Pancreas (tissue), 10 donors: ENCODE results near the gene MAPK9. TPM values are rescaled to one million over a fixed set of nuclear protein-coding genes. Genes with fewer than 3 reads are reported as not detected.
A peak's percentile ranks its signal among the peaks of the same experiment; 100 is the strongest.

ENCODE experiments used
- ATAC-seq, 4 donors: fragments of 200-7000 bp; cut with Tn5 transposase; one replicate each; pipeline versions ENCODE4 v1.8.0 to v1.9.1; 2020; ENCODE audit warnings: mild to moderate bottlenecking in 4 of 4, moderate library complexity in 4 of 4
- DNase-seq, 6 donors: peaks; one replicate each; pipeline ENCODE4 v3.0.0-alpha.2; 2020
- FAIRE-seq: peaks from 2 replicates; lab custom pipeline; 2012; peaks lifted over from hg19 to GRCh38; lab: Jason Lieb, UNC
- H3K27ac ChIP-seq, 4 donors: fragments of 200-600 bp; sonication (generic); 1 replicate in 3 of 4; 2 replicates in 1 of 4; pipeline versions ENCODE4 v1.5.0 to v1.8.0; 2020
- H3K27me3 ChIP-seq, 4 donors: fragments of 200-600 bp; one replicate each; pipeline ENCODE4 v1.8.0; 2021
- H3K36me3 ChIP-seq, 3 donors: fragments of 200-600 bp; sonication (generic) in 1 of 3; one replicate each; pipeline versions ENCODE4 v1.5.0 to v1.8.0; 2020 to 2021
- H3K4me1 ChIP-seq, 3 donors: fragments of 200-600 bp; one replicate each; pipeline ENCODE4 v1.8.0; 2021
- H3K4me3 ChIP-seq, 4 donors: fragments of 200-600 bp; sonication (generic) in 2 of 4; one replicate each; pipeline versions ENCODE4 v1.5.0 to v1.8.0; 2020 to 2021
- H3K9me3 ChIP-seq, 4 donors: fragments of 200-600 bp; one replicate each; pipeline ENCODE4 v1.8.0; 2021
- CTCF ChIP-seq, 4 donors: fragments of 200-600 bp; sonication (generic) in 3 of 4; IDR thresholded peaks; one replicate each; pipeline versions ENCODE4 v1.5.0 to v1.8.0; 2021; ENCODE audit warnings: antibody characterized with exemption in 4 of 4
- WGBS, 2 donors: extraction: QIAGEN DNeasy Blood & Tissue Kit; methylation state at CpG; one replicate each; pipeline ENCODE4 v1.1.7; 2013; 5-methylcytosine and 5-hydroxymethylcytosine counted together
- intact Hi-C, 3 donors: fragments of 100-400 bp; cut with DNase I; formaldehyde crosslinking; loops; one replicate each; pipeline versions ENCODE4 v1.11.1 to v1.14.2; 2022
- polyA plus RNA-seq, 2 donors: library from polyadenylated mRNA; stranded (reverse); fragments of 200-250 nt; gene quantifications; one replicate each; pipeline ENCODE4 v1.2.3, GENCODE V29; 2013
- total RNA-seq, 6 donors: library from RNA; stranded (reverse); fragmentation: NEBNext Ultra II Directional in 4 of 6; extraction: Animal tissue kit (Norgen Biotek cat#: 25700) in 4 of 6; gene quantifications; one replicate each; pipeline versions ENCODE4 v1.2.1 to v1.2.4, GENCODE V29; 2021 to 2023
- donor health status: healthy with polysubstance abuse.
- donor health status: DM: no; HTN: no; CAD: no; lungs with moderate emphysema.
- donor health status: DM: no; HTN: no; CAD: no.
- donor health status: control.
- donor health status: control.
- donor health status: Bipolar disorder and iron deficiency.
- donor health status: DM: yes; HTN: yes; CAD: no.
- donor health status: DM: no; HTN: no; CAD: no.
- donor health status: DM: no; HTN: no; CAD: no.
- donor health status: DM: yes; HTN: yes; CAD: no.

Gene MAPK9
- total and polyA plus RNA-seq, 8 donors = 10.7 to 40.3 (median 28.9) TPM

DNA sequence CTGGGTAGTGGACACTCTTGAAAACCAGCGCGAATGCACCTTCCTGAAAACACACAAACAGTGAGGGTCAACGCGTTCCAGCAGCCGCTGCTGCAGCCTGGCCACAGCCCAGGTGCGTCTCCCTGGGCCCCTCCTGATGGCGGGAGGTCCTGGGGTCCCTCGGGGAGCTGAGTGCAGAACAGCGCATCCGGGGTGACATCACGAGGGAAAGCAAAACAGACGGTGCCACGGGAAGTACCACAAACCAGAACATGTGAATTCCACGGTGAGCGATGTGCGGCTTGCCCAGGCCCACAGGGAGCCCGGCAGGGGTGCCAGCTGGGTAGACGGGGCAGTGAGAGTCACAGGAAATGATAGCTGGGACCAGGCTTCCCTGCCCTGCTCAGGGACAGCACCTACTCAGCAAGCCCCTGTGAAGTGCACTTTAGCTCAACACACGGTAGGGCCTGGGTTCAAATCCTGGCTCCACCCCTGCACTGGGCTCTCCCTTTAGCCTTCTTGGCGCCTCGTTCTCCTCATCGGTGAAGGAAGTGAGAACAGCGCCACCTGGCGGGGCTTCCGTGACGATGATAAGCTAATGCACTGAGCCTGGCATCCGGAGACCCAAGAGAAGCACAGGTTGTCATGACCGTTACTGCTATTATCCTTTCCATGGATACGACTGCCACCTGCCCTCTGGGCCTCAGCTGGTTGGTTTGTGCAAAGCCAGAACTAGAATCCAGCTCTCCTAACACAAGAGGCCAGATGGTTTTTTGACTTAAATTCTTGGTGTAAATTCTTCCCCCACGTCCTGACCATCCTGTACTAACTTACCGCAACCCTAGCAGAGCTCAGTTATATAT lies 36.6 kb upstream of the MAPK9 start:
- DNase-seq (peak; percentile 67 to 93 (median 83)), ATAC-seq (peak; percentile 60 to 75 (median 72)), FAIRE-seq (no peak)
- intact Hi-C loops = no loop called here
- TF ChIP-seq CTCF (IDR thresholded peaks at IDR 0.05) = peak; percentile 72 to 83 (median 76)
- H3K4me3 ChIP-seq = no peak overlapping the region
- 52 to 54% methylated on average over 31 of the region's 31 CpGs for WGBS, 2 donors
- no peaks in the 10 kb centered on the region for H3K27me3 ChIP-seq
- H3K36me3 ChIP-seq = no peaks in the 10 kb centered on the region
- no peak overlapping the region for H3K27ac ChIP-seq
- H3K4me1 ChIP-seq = peaks cover 0 to 14% (median 5%) of the 10 kb centered on the region in 3 donors
- H3K9me3 ChIP-seq = no peaks in the 10 kb centered on the region

DNA sequence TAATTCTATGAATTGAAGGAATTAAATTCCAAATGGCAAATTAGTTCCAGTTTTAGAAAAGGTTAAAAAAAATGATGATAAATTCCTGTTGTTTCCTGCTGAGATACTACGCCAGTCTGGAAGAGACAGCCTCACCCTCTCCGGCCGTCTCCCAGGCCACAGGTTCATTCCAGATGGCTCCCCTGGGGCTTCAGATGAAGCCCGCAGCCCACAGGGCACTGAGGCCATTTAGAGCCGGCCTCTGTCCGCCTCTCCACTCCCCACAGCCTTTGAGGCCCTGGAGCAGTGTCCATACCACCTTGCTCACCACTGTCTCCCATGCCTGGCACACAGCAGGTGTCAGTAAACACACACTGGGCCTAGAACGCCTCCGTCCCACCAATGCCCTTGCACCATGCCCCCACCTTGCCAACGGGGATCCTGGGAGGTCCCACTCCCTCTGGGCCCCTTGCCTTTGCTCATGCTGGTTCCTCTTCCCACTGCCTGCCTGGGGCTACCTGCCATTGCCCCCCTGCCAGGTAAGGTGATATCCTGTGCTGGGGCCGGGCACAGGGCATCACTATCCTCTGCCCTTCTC lies 35.2 kb upstream of the MAPK9 start:
- Histone ChIP-seq H3K36me3 (no peaks in the 10 kb centered on the region), H3K27me3 (no peaks in the 10 kb centered on the region), H3K27ac (no peak overlapping the region), H3K9me3 (no peaks in the 10 kb centered on the region), H3K4me3 (no peak overlapping the region), H3K4me1 (peaks cover 0 to 14% (median 5%) of the 10 kb centered on the region in 3 donors)
- intact Hi-C loops = no loop called here
- WGBS, 2 donors = 79 to 92% methylated on average over 10 of the region's 10 CpGs
- TF ChIP-seq CTCF (IDR thresholded peaks at IDR 0.05) = no peak
- FAIRE-seq (no peak), ATAC-seq (no peak), DNase-seq (no peak)

GRCh38 chr5:180324601-180324950 lies 32.7 kb upstream of the MAPK9 start:
- TF ChIP-seq CTCF (IDR thresholded peaks at IDR 0.05) = no peak
- DNase-seq (no peak), ATAC-seq (no peak), FAIRE-seq (no peak)
- Histone ChIP-seq H3K27me3 (no peaks in the 10 kb centered on the region), H3K4me3 (no peak overlapping the region), H3K9me3 (no peaks in the 10 kb centered on the region), H3K4me1 (no peaks in the 10 kb centered on the region), H3K27ac (no peak overlapping the region), H3K36me3 (no peaks in the 10 kb centered on the region)
- 70 to 76% methylated on average over 8 of the region's 8 CpGs for WGBS, 2 donors
- intact Hi-C loops = no loop called here

DNA sequence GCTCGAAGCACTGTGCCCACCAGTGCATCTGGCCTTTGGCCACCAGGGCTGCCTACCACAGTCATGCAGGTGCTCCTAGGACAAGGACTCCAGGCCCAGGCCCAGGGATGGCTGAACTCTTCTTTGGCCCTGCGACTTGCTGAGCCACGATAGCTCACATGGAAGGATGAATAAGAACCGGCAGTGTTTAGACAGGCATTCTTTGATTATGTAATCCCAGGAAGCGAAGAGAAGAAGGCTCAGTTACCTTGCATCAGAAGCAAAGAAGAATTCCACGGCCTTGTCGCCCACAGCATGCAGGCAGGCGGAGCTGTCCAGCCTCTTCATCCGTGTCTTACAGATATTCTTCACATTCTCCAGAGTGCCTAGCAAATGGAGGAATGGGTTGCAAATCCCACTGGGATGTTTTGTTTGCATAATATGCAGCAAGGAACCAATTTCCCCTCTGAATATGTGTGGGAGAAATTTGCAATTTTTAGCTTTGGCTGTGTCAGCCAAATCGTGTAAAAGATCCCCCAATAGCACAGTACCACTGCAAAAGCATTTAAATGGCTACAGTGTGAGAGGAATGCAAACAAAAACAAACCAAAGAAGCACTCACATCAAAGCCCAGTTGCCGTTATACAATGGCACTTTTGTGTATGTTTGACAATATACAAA lies 32.2 kb upstream of the MAPK9 start:
- Histone ChIP-seq H3K9me3 (no peaks in the 10 kb centered on the region), H3K36me3 (no peaks in the 10 kb centered on the region), H3K27me3 (no peaks in the 10 kb centered on the region), H3K4me1 (no peaks in the 10 kb centered on the region), H3K4me3 (no peak overlapping the region), H3K27ac (no peak overlapping the region)
- WGBS, 2 donors = 70 to 74% methylated on average over 11 of the region's 11 CpGs
- intact Hi-C loops = no loop called here
- DNase-seq (no peak), FAIRE-seq (no peak), ATAC-seq (no peak)
- no peak for TF ChIP-seq CTCF (IDR thresholded peaks at IDR 0.05)
